Loucy (cell line): ENCODE results near the gene ISLR.

Source experiments
- H2AFZ ChIP-seq: fragments of 200-600 bp; sonication (generic); 2 replicates; pipeline ENCODE4 v1.6.0; 2016; ENCODE audit warnings: antibody characterized with exemption, mild to moderate bottlenecking, low read length, moderate library complexity
- H3F3A ChIP-seq: fragments of 200-600 bp; 2 replicates; pipeline ENCODE4 v1.6.0; 2016; ENCODE audit warnings: antibody characterized with exemption, low read depth, mild to moderate bottlenecking
- H3K27me3 ChIP-seq: fragments of 200-600 bp; sonication (generic); 2 replicates; pipeline ENCODE4 v1.6.1; 2014; ENCODE audit warnings: low read length, mild to moderate bottlenecking; ENCODE audit not compliant: insufficient read depth, poor library complexity, severe bottlenecking
- H3K36me3 ChIP-seq: fragments of 200-600 bp; sonication (generic); 2 replicates; pipeline ENCODE4 v1.6.1; 2016; ENCODE audit warnings: low read length; ENCODE audit not compliant: insufficient read depth
- H3K4me1 ChIP-seq: fragments of 200-600 bp; sonication (generic); 2 replicates; pipeline ENCODE4 v1.5.1; 2014; ENCODE audit warnings: low read length, mild to moderate bottlenecking; ENCODE audit not compliant: insufficient read depth, poor library complexity, severe bottlenecking
- H3K4me2 ChIP-seq: fragments of 200-600 bp; sonication (generic); 2 replicates; pipeline ENCODE4 v1.6.0; 2014; ENCODE audit warnings: antibody characterized with exemption, low read length, low read depth, mild to moderate bottlenecking; ENCODE audit not compliant: poor library complexity, severe bottlenecking
- H3K4me3 ChIP-seq: fragments of 200-600 bp; sonication (generic); 2 replicates; pipeline ENCODE4 v1.5.1; 2014; ENCODE audit warnings: low read length, mild to moderate bottlenecking, mixed read lengths; ENCODE audit not compliant: poor library complexity, severe bottlenecking
- H3K79me2 ChIP-seq: fragments of 200-600 bp; sonication (generic); 2 replicates; pipeline ENCODE4 v1.6.1; 2014; ENCODE audit warnings: low read length; ENCODE audit not compliant: insufficient read depth
- H3K9ac ChIP-seq: fragments of 200-600 bp; sonication (generic); 2 replicates; pipeline ENCODE4 v1.6.0; 2014; ENCODE audit warnings: mild to moderate bottlenecking, low read depth, low read length, moderate library complexity; ENCODE audit not compliant: poor library complexity, severe bottlenecking
- H3K9me2 ChIP-seq: fragments of 200-600 bp; sonication (generic); replicated peaks from 2 replicates; pipeline ENCODE4 v1.6.1; 2016; ENCODE audit warnings: low read depth, low read length, mixed read lengths
- H3K9me3 ChIP-seq: fragments of 200-600 bp; sonication (generic); 2 replicates; pipeline ENCODE4 v1.6.1; 2014; ENCODE audit warnings: mild to moderate bottlenecking, antibody characterized with exemption, low read length, low read depth; ENCODE audit not compliant: insufficient read depth
- H4K20me1 ChIP-seq: fragments of 200-600 bp; sonication (generic); 2 replicates; pipeline ENCODE4 v1.6.0; 2014; ENCODE audit warnings: antibody characterized with exemption, low read length, mild to moderate bottlenecking; ENCODE audit not compliant: insufficient read depth, poor library complexity, severe bottlenecking
- EZH2phosphoT487 ChIP-seq: fragments of 200-600 bp; IDR thresholded peaks from 2 replicates; pipeline ENCODE4 v1.6.1; 2018; ENCODE audit warnings: antibody characterized with exemption, mild to moderate bottlenecking, moderate library complexity, borderline replicate concordance
- TF ChIP-seq, protein P1 (sequence below): fragments of 200-600 bp; sonication (generic); conservative IDR thresholded peaks from 2 replicates; pipeline ENCODE4 v1.5.1; 2014; ENCODE audit warnings: mild to moderate bottlenecking, antibody characterized with exemption, low read length

ISLR gene

DNA sequence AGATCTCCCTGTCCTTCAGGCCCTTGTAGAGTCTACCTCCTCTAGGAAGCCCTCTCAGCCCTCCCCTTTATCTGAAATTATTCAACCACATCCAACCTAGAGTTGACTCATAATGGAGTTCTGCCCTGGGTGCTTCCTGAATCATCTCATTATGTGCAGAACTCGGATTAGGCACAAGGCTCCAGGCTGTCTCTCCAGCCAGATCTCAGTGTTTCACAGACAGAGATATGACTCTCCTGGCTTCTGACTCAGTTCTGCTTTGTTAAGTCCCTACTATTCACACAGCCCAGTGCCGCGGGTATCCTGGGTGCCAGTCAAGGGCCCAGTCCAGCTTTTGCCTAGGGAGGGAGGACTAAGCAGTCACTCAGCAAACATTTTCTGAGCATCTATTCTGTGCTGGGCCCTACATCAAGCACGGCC lies 19.8 kb downstream of the ISLR start:
- peaks cover 46% of the 10 kb centered on the region; the same call in 1 of the 2 replicates for H3K36me3 ChIP-seq
- TF ChIP-seq EZH2phosphoT487, result no peak
- TF ChIP-seq, protein P1, sequence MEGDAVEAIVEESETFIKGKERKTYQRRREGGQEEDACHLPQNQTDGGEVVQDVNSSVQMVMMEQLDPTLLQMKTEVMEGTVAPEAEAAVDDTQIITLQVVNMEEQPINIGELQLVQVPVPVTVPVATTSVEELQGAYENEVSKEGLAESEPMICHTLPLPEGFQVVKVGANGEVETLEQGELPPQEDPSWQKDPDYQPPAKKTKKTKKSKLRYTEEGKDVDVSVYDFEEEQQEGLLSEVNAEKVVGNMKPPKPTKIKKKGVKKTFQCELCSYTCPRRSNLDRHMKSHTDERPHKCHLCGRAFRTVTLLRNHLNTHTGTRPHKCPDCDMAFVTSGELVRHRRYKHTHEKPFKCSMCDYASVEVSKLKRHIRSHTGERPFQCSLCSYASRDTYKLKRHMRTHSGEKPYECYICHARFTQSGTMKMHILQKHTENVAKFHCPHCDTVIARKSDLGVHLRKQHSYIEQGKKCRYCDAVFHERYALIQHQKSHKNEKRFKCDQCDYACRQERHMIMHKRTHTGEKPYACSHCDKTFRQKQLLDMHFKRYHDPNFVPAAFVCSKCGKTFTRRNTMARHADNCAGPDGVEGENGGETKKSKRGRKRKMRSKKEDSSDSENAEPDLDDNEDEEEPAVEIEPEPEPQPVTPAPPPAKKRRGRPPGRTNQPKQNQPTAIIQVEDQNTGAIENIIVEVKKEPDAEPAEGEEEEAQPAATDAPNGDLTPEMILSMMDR, result no peak
- H3K4me1 ChIP-seq, result no peaks in the 10 kb centered on the region
- H3K9me3 ChIP-seq, result no peaks in the 10 kb centered on the region
- H2AFZ ChIP-seq, result no peak overlapping the region
- no peaks in the 10 kb centered on the region for H3K9me2 ChIP-seq
- H3K4me3 ChIP-seq, result no peak overlapping the region
- H3F3A ChIP-seq, result no peaks in the 10 kb centered on the region
- no peak overlapping the region for H3K9ac ChIP-seq
- H4K20me1 ChIP-seq, result no peaks in the 10 kb centered on the region
- no peaks in the 10 kb centered on the region for H3K27me3 ChIP-seq
- H3K4me2 ChIP-seq, result no peak overlapping the region
- H3K79me2 ChIP-seq, result peaks cover 4% of the 10 kb centered on the region; the same call in 1 of the 2 replicates

DNA sequence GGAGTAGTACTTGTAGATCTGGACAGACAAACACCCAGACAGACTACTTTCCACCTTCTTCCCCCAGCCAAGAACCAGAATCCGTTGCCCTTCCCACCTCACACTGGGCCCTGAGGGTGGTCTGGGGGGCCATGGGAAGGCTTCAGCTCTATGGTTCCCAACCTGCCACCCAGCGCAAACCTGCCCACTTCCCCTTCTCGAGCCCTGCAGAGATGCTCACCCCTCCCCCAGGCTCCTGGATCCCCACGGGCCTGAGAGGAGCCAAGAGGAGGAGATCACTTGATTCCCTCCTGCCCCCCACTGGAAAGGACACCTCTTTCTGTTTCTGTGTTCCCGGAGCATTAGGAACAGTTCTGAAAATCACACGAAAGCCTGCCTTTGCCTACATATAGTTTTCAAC lies 20.4 kb downstream of the ISLR start:
- Histone ChIP-seq H3F3A (no peaks in the 10 kb centered on the region), H3K36me3 (peaks cover 46% of the 10 kb centered on the region; the same call in 1 of the 2 replicates), H2AFZ (no peak overlapping the region), H3K9ac (no peak overlapping the region), H3K79me2 (peaks cover 10% of the 10 kb centered on the region; the same call in 1 of the 2 replicates), H4K20me1 (no peaks in the 10 kb centered on the region), H3K27me3 (no peaks in the 10 kb centered on the region), H3K9me2 (no peaks in the 10 kb centered on the region), H3K4me1 (no peaks in the 10 kb centered on the region), H3K4me3 (no peak overlapping the region), H3K4me2 (no peak overlapping the region), H3K9me3 (no peaks in the 10 kb centered on the region)
- no peak for TF ChIP-seq EZH2phosphoT487

DNA sequence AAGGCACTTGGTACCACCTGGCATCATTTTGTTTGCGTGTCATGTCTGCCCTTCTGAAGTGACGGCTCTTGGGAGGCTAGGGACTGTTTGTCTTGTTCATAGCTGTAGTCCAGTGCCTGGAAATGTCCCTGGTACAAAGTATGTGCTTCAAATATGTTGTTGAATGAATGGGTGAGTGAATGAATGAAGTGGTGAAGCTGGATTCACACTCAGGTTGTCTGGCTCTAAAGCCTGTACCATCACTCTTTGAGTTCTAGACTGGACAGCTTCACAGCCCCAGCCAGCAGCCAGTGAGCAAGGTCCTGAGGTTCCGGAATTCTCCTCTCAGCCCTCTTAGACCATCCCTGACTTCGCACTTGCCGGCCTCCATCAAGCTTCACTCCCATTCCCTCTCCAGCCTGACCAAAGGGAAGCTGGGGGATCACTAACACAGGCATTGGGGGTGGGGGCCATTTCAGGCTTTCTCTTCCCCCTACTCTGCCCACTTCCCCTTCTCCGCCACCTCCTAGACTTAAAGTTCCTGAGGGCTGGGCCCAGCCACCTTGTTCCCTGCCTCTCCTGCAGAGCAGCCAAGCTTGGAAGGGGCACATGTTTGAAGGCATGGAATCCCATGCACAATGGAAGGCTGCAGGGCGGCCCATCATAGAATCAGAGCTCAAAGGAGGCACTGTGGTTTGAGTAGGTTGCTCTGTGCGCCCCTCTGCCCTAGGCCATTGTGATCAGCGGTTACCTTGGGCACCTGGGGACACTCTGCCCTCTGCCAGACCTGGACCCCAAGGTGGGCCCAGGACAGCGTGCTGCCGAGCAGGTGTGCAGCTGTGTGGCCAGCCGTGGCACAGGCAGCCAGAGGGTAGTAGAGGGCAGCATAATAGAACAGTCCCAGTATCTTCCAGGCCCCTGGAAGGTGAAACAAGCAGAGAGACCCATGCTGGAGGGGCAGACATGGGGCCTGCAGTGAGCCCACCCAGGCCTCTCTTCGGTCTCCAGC lies 21.4 kb downstream of the ISLR start:
- Histone ChIP-seq H2AFZ (no peak overlapping the region), H3K9ac (no peak overlapping the region), H3K27me3 (no peaks in the 10 kb centered on the region), H3K9me2 (no peaks in the 10 kb centered on the region), H3K4me2 (no peak overlapping the region), H3K9me3 (no peaks in the 10 kb centered on the region), H3F3A (no peaks in the 10 kb centered on the region), H4K20me1 (no peaks in the 10 kb centered on the region), H3K36me3 (peaks cover 46% of the 10 kb centered on the region; the same call in 1 of the 2 replicates), H3K4me3 (no peak overlapping the region), H3K4me1 (no peaks in the 10 kb centered on the region), H3K79me2 (peaks cover 20% of the 10 kb centered on the region; the same call in 1 of the 2 replicates)
- TF ChIP-seq EZH2phosphoT487, result no peak
- TF ChIP-seq, protein P1, result no peak
